ENCODE results near the gene MAPK14.

The MAPK14 gene

DNA sequence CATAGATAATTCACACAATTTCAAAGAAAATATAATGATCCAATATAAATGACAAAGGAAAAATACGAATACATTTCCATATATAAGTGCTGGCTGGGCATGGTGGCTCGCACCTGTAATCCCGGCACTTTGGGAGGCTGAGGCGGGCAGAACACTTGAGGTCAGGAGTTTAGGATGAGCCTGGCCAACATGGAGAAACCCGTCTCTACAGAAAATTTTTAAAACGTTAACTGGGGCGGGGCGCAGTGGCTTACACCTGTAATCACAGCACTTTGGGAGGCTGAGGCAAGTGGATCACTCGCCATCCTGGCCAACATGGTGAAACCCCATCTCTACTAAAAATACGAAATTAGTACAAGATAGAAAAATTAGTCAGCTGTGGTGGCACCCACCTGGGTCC, 87.8 kb downstream of the MAPK14 start:
- Mint-ChIP-seq H3K4me3 (no peak overlapping the region), H3K27me3 (ENCODE audit: low read depth, poor library complexity) (peaks cover under 1% of the 10 kb centered on the region), H3K9me3 (no peaks in the 10 kb centered on the region), H3K4me1 (peaks cover 24% of the 10 kb centered on the region), H3K36me3 (ENCODE audit: low read depth) (peaks cover 22% of the 10 kb centered on the region), H3K27ac (no peak overlapping the region)
- DNase-seq = no peak
- no peak for TF ChIP-seq CTCF (IDR thresholded peaks at IDR 0.05)

- peaks cover 4% of the 10 kb centered on the region for H3K27me3 Mint-ChIP-seq (ENCODE audit: low read depth, poor library complexity)
- H3K27ac Mint-ChIP-seq = no peak overlapping the region
- H3K9me3 Mint-ChIP-seq = no peaks in the 10 kb centered on the region
- no peak overlapping the region for H3K4me3 Mint-ChIP-seq
- H3K36me3 Mint-ChIP-seq (ENCODE audit: low read depth) = peaks cover 16% of the 10 kb centered on the region
- TF ChIP-seq CTCF (IDR thresholded peaks at IDR 0.05) = no peak
- DNase-seq = no peak
- H3K4me1 Mint-ChIP-seq = peaks cover 33% of the 10 kb centered on the region
Measured at GRCh38 chr6:36116066-36116864, 88.7 kb downstream of the MAPK14 start.

DNA sequence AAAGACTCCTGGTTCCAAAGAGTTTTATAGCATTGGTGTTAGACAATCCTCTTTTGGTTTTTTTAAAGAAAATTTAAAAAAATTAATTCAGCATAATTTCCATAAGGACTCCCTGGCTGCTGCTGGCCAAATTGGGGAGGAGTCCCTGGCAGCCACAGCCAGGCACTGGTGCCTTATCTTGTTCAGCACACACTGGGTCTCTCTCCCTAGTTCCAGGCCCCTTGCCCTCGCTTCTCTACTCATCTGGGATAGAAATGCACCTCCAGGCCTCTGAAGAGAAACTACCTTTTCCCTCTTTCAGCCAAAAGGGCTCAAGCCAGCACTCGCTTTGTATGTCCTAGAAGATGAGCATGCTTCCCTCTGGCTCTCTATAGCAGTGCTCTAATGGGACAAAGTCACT, 89.3 kb downstream of the MAPK14 start:
- no peak for TF ChIP-seq CTCF (IDR thresholded peaks at IDR 0.05)
- H3K27ac Mint-ChIP-seq = no peak overlapping the region
- DNase-seq = no peak

DNA sequence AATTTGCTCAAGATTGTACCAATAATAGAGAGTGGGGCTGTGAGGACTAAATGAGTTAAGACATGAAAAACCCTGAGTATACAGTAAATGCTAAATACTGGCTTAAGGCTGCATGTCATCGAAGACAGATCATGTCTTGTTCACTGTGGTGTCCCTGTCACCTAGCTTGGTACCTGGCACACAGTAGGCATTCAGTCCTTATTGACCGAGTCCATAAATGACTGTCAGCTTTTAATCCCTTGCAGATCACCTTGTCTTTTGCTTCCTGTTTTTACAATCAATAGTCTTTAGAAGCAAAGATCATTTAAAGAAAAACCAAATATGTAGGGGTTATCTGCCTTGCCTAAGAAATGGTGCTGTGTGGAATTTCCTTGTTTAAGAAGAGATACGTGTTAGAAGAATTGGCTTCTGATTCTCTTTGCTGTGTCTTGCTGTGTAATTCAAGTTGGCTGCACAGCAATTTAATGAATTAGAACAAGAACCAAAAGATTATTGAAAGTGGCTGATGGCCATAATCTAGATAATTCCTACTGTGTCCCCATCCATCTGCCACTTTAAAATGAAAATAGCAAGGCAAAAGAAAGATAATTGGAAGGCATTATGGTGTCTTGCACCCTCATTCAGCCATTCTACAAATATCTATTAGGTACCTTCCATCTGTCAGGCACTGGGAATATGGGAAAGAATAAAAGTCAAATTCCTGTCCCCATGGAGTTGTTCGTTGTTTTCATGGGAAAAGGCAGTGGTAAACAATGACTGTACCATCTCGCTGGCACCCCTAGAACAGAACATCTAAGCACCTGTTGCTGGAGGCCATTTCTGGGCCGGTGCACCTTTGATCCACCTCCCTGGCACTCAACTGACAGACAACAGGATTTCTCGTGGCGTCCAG, 90.3 kb downstream of the MAPK14 start:
- Mint-ChIP-seq H3K4me3 (no peak overlapping the region), H3K27me3 (ENCODE audit: low read depth, poor library complexity) (peaks cover 4% of the 10 kb centered on the region), H3K9me3 (no peaks in the 10 kb centered on the region), H3K4me1 (peaks cover 41% of the 10 kb centered on the region), H3K36me3 (ENCODE audit: low read depth) (peaks cover 6% of the 10 kb centered on the region), H3K27ac (no peak overlapping the region)
- no peak for TF ChIP-seq CTCF (IDR thresholded peaks at IDR 0.05)
- no peak for DNase-seq

More for the DNA sequence above, 89.3 kb downstream of the MAPK14 start:
- Mint-ChIP-seq H3K27me3 (ENCODE audit: low read depth, poor library complexity) (peaks cover 4% of the 10 kb centered on the region), H3K4me1 (peaks cover 39% of the 10 kb centered on the region), H3K4me3 (no peak overlapping the region), H3K9me3 (no peaks in the 10 kb centered on the region), H3K36me3 (ENCODE audit: low read depth) (peaks cover 10% of the 10 kb centered on the region)

DNA sequence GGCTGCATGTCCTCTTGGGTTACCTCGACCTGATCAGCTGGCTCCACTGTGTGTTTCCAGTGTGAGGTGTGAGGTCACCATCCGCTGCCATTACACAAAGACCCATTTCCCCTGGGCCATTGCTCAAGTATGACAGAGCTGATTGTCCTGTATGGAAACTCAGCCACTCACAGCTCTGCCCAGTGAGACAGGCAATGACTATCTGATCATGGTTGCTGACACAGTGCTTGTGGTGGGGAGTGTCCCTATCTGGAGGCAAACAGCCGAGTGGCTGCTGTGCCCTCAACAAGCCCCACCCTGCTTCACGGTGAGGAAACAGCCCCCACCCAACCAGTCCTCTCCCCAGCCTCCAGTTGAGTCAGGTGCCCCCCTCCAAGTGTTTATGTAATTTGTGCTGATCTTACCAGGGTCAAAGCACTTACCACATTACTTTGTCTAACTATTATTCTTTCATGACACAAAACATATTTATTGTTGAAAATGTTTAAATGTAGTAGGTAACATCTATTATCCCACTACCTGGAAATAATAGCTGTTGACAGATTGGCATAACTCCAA, 91.0 kb downstream of the MAPK14 start:
- Mint-ChIP-seq H3K4me1 (peaks cover 44% of the 10 kb centered on the region), H3K27me3 (ENCODE audit: low read depth, poor library complexity) (peaks cover 4% of the 10 kb centered on the region), H3K27ac (no peak overlapping the region), H3K9me3 (no peaks in the 10 kb centered on the region), H3K36me3 (ENCODE audit: low read depth) (peaks cover 6% of the 10 kb centered on the region), H3K4me3 (no peak overlapping the region)
- DNase-seq = no peak
- TF ChIP-seq CTCF (IDR thresholded peaks at IDR 0.05) = no peak

Data from nephron progenitor cell (in vitro differentiated cells).